Naive thymus-derived CD4-positive, alpha-beta T cell (primary cell): ENCODE results near the gene NUCB2. TPM values are rescaled to one million over a fixed set of nuclear protein-coding genes. Genes with fewer than 3 reads are reported as not detected.

Source experiments
- ATAC-seq: fragments of 150-1000 bp; cut with Tn5 transposase; 2 replicates; pipeline ENCODE4 v1.10.0; 2021; ENCODE audit warnings: mild to moderate bottlenecking, moderate library complexity
- CTCF ChIA-PET: fragments of 350-600 bp; sonication (Branson Sonifier 250); formaldehyde crosslinking; loops from one replicate; lab custom pipeline; 2021; ENCODE audit warnings: antibody characterized with exemption; lab: Charles Lee
- POLR2A ChIA-PET: fragments of 350-600 bp; sonication (Branson Sonifier 250); formaldehyde crosslinking; loops from one replicate; lab custom pipeline; 2021; ENCODE audit warnings: antibody characterized with exemption, inconsistent platforms; lab: Charles Lee
- DNase-seq, 9 donors: peaks; one replicate each; pipeline versions ENCODE4 v3.0.0 to v3.0.0-alpha.2; 2020 to 2022; ENCODE audit warnings: mixed read lengths in 1 of 9
- H3K27ac ChIP-seq: one replicate; pipeline ENCODE4 v1.7.0; 2013; ENCODE audit warnings: mild to moderate bottlenecking, low read depth, low read length, moderate library complexity
- H3K27me3 ChIP-seq, 2 donors: one replicate each; pipeline ENCODE4 v1.7.0; 2013; ENCODE audit warnings: low read length in 2 of 2, mild to moderate bottlenecking in 2 of 2, moderate library complexity in 2 of 2; ENCODE audit not compliant: control insufficient read depth in 2 of 2, insufficient read depth in 2 of 2
- H3K36me3 ChIP-seq, 3 experiments: 1 replicate in 2 of 3; 2 replicates in 1 of 3; pipeline ENCODE4 v1.7.0; 2013; ENCODE audit warnings: low read length in 3 of 3, mild to moderate bottlenecking in 3 of 3, moderate library complexity in 1 of 3; ENCODE audit not compliant: insufficient read depth in 3 of 3, control insufficient read depth in 2 of 3
- H3K4me1 ChIP-seq, 2 donors: one replicate each; pipeline ENCODE4 v1.7.0; 2013; ENCODE audit warnings: low read length in 2 of 2, mild to moderate bottlenecking in 2 of 2, moderate library complexity in 1 of 2; ENCODE audit not compliant: control insufficient read depth in 2 of 2, insufficient read depth in 2 of 2
- H3K4me3 ChIP-seq: 2 replicates; pipeline ENCODE4 v1.7.0; 2013; ENCODE audit warnings: mild to moderate bottlenecking, low read length
- H3K9me3 ChIP-seq, 3 experiments: 1 replicate in 2 of 3; 2 replicates in 1 of 3; pipeline ENCODE4 v1.7.0; 2013; ENCODE audit warnings: low read length in 3 of 3; ENCODE audit not compliant: control insufficient read depth in 2 of 3
- H3K27ac Mint-ChIP-seq, 9 donors: one replicate each; pipeline ENCODE4 v1.8.0; 2020 to 2022; ENCODE audit warnings: mixed read lengths in 9 of 9, mild to moderate bottlenecking in 8 of 9, moderate library complexity in 5 of 9, inconsistent platforms in 2 of 9
- H3K27me3 Mint-ChIP-seq, 5 donors: one replicate each; pipeline ENCODE4 v1.8.0; 2021 to 2022; ENCODE audit warnings: mixed read lengths in 5 of 5, mild to moderate bottlenecking in 1 of 5
- H3K36me3 Mint-ChIP-seq, 5 donors: one replicate each; pipeline ENCODE4 v1.8.0; 2020 to 2022; ENCODE audit warnings: mixed read lengths in 5 of 5, mild to moderate bottlenecking in 3 of 5, inconsistent platforms in 1 of 5
- H3K4me1 Mint-ChIP-seq, 7 donors: one replicate each; pipeline ENCODE4 v1.8.0; 2020 to 2022; ENCODE audit warnings: mixed read lengths in 7 of 7, mild to moderate bottlenecking in 3 of 7, inconsistent platforms in 1 of 7
- H3K4me3 Mint-ChIP-seq, 10 donors: one replicate each; pipeline ENCODE4 v1.8.0; 2020 to 2022; ENCODE audit warnings: mild to moderate bottlenecking in 10 of 10, mixed read lengths in 10 of 10, moderate library complexity in 6 of 10, inconsistent platforms in 2 of 10
- H3K9me3 Mint-ChIP-seq, 11 donors: one replicate each; pipeline ENCODE4 v1.8.0; 2020 to 2022; ENCODE audit warnings: mixed read lengths in 11 of 11, mild to moderate bottlenecking in 4 of 11, inconsistent platforms in 1 of 11, moderate library complexity in 1 of 11
- intact Hi-C, 2 donors: fragments of 100-400 bp; cut with micrococcal nuclease; formaldehyde crosslinking; loops; one replicate each; pipeline ENCODE4 v1.15.1; 2023
- polyA plus RNA-seq, 2 donors: library from polyadenylated mRNA; unstranded; fragments of 300-500 nt; fragmentation: Illumina TruSeq; gene quantifications; one replicate each; pipeline ENCODE4 v1.2.3, GENCODE V29; 2021
- total RNA-seq, 6 experiments: library from RNA in 5 of 6; stranded (reverse) in 5 of 6; gene quantifications; 1 replicate in 5 of 6; 2 replicates in 1 of 6; pipeline ENCODE4 v1.2.3 and lab custom pipeline; 2021 to 2026

Gene NUCB2
- total and polyA plus RNA-seq, 7 experiments from 2014 or later = 72.0 to 359 (median 166) TPM

- ChIA-PET CTCF (interaction anchor here (0.9 to 1.5 kb wide), 2 partner anchors 11 to 126 kb away, joined by 4 read pairs; no protein-coding TSS in a partner anchor), POLR2A (no interaction called here)
- ATAC-seq = no peak
- intact Hi-C loops = no loop called here
- Mint-ChIP-seq H3K27me3 (peaks cover 0 to 5% (median 0%) of the 10 kb centered on the region in 5 donors), H3K9me3 (peaks cover 0 to 10% (median 0%) of the 10 kb centered on the region in 11 donors), H3K36me3 (peaks cover 0 to 9% (median 3%) of the 10 kb centered on the region in 5 donors), H3K4me1 (peaks cover 0 to 3% (median 0%) of the 10 kb centered on the region in 7 donors), H3K27ac (no peak overlapping the region), H3K4me3 (no peak overlapping the region)
- H3K27me3 ChIP-seq = no peaks in the 10 kb centered on the region
- DNase-seq = no peak
- H3K4me1 ChIP-seq = no peaks in the 10 kb centered on the region
- no peaks in the 10 kb centered on the region for H3K36me3 ChIP-seq
- H3K4me3 ChIP-seq = no peak overlapping the region
- H3K9me3 ChIP-seq = peaks cover 0 to 2% (median 0%) of the 10 kb centered on the region in 3 experiments
- H3K27ac ChIP-seq = no peak overlapping the region
Measured at GRCh38 chr11:17378655-17379054, 102.1 kb downstream of the NUCB2 start.

GRCh38 chr11:17379383-17380180 lies 103.0 kb downstream of the NUCB2 start:
- Mint-ChIP-seq H3K27me3 (peaks cover 0 to 5% (median 0%) of the 10 kb centered on the region in 5 donors), H3K4me1 (peaks cover 0 to 3% (median 0%) of the 10 kb centered on the region in 7 donors), H3K9me3 (peaks cover 0 to 3% (median 0%) of the 10 kb centered on the region in 11 donors), H3K27ac (peak overlapping the region in 1 of 9 donors; percentile 8), H3K4me3 (no peak overlapping the region), H3K36me3 (peaks cover 0 to 7% (median 0%) of the 10 kb centered on the region in 5 donors)
- POLR2A ChIA-PET = no interaction called here
- ATAC-seq = no peak
- no peaks in the 10 kb centered on the region for H3K36me3 ChIP-seq
- no peak overlapping the region for H3K27ac ChIP-seq
- H3K4me1 ChIP-seq = no peaks in the 10 kb centered on the region
- no peak overlapping the region for H3K4me3 ChIP-seq
- intact Hi-C loops = loop anchor here in 1 of 2 donors (10.0 kb wide), 3 partner anchors 345 to 595 kb away; no protein-coding TSS in a partner anchor
- CTCF ChIA-PET = interaction anchor here (0.6 to 1.5 kb wide), 5 partner anchors 9 to 165 kb away, joined by 3 to 4 read pairs (median 3); partner anchors contain the start of genes KCNJ11 and USH1C
- no peak for DNase-seq
- no peaks in the 10 kb centered on the region for H3K9me3 ChIP-seq
- no peaks in the 10 kb centered on the region for H3K27me3 ChIP-seq

- no peaks in the 10 kb centered on the region for H3K27me3 ChIP-seq
- ATAC-seq (no peak), DNase-seq (no peak)
- no peak overlapping the region for H3K4me3 Mint-ChIP-seq
- no peak overlapping the region for H3K27ac Mint-ChIP-seq
- no peaks in the 10 kb centered on the region for H3K4me1 ChIP-seq
- peaks cover 0 to 4% (median 0%) of the 10 kb centered on the region in 5 donors for H3K36me3 Mint-ChIP-seq
- ChIA-PET CTCF (interaction anchor here (1.3 kb wide), 1 partner anchor 151 kb away, joined by 5 read pairs; no protein-coding TSS in a partner anchor), POLR2A (no interaction called here)
- no peaks in the 10 kb centered on the region for H3K9me3 Mint-ChIP-seq
- H3K27me3 Mint-ChIP-seq = peaks cover 0 to 5% (median 0%) of the 10 kb centered on the region in 5 donors
- H3K36me3 ChIP-seq = no peaks in the 10 kb centered on the region
- no peak overlapping the region for H3K4me3 ChIP-seq
- intact Hi-C loops = loop anchor here in 1 of 2 donors (10.0 kb wide), 3 partner anchors 344 to 594 kb away; no protein-coding TSS in a partner anchor
- H3K9me3 ChIP-seq = no peaks in the 10 kb centered on the region
- peaks cover 0 to 3% (median 0%) of the 10 kb centered on the region in 7 donors for H3K4me1 Mint-ChIP-seq
- H3K27ac ChIP-seq = no peak overlapping the region
Measured at GRCh38 chr11:17381156-17381555, 104.6 kb downstream of the NUCB2 start.

Other genes starting within 250 kb of the NUCB2 start
- gene RPS13, start 199.1 kb upstream of the NUCB2 start, total RNA-seq = 1,000 to 10,000 TPM; 1,062 to 2,591 (median 2,234) TPM
- gene RPS13, start 199.1 kb upstream of the NUCB2 start, polyA plus RNA-seq = 1,000 to 10,000 TPM; 2,294 to 3,246 TPM
- gene PIK3C2A, start 68.8 kb upstream of the NUCB2 start, total RNA-seq = 10 to 100 TPM; 25.4 to 56.4 (median 42.0) TPM
- 1 to 10 TPM; 5.0 to 8.2 TPM for gene PIK3C2A, start 68.8 kb upstream of the NUCB2 start, polyA plus RNA-seq
- 1 to 10 TPM in 4 of 5 experiments, under 1 TPM in 1; 0.70 to 2.9 (median 2.3) TPM for gene NCR3LG1, start 75.1 kb downstream of the NUCB2 start, total RNA-seq
- not detected for gene NCR3LG1, start 75.1 kb downstream of the NUCB2 start, polyA plus RNA-seq
- 1 to 10 TPM in 1 of 5 experiments, under 1 TPM in 2, not detected in 2; 0.24 to 1.4 (median 0.30) TPM for gene KCNJ11, start 111.9 kb downstream of the NUCB2 start, total RNA-seq
- gene KCNJ11, start 111.9 kb downstream of the NUCB2 start, polyA plus RNA-seq = not detected
- gene ABCC8, start 200.1 kb downstream of the NUCB2 start, total RNA-seq = under 1 TPM in 1 of 5 experiments, not detected in 4; 0.36 TPM
- gene ABCC8, start 200.1 kb downstream of the NUCB2 start, polyA plus RNA-seq = not detected